Measurements from ENCODE around the gene CCDC27.

- TF ChIP-seq ZBED4 (CRISPR knock-in tag; IDR thresholded peaks at IDR 0.05; ENCODE audit: borderline replicate concordance) (no peak), ZNF121 (CRISPR knock-in tag; IDR thresholded peaks at IDR 0.05) (no peak), AFF4 (CRISPR knock-in tag; IDR thresholded peaks at IDR 0.05) (no peak), EP300 (IDR thresholded peaks at IDR 0.05; ENCODE audit: low read depth in 2 of 2, low read length in 2 of 2) (no peak), EP300 (CRISPR knock-in tag; IDR thresholded peaks at IDR 0.05; ENCODE audit: borderline replicate concordance) (no peak), TEF (CRISPR knock-in tag; IDR thresholded peaks at IDR 0.05) (no peak), KLF16 (CRISPR knock-in tag; IDR thresholded peaks at IDR 0.05) (no peak), ZNF367 (CRISPR knock-in tag; IDR thresholded peaks at IDR 0.05; ENCODE audit: borderline replicate concordance) (no peak), CTCF (CRISPR knock-in tag; IDR thresholded peaks at IDR 0.05) (no peak), REPIN1 (CRISPR knock-in tag; IDR thresholded peaks at IDR 0.05; ENCODE audit: borderline replicate concordance, low read depth) (no peak), UBTF (CRISPR knock-in tag; IDR thresholded peaks at IDR 0.05) (no peak), E2F1 (CRISPR knock-in tag; IDR thresholded peaks at IDR 0.05) (no peak), SNAPC5 (CRISPR knock-in tag; IDR thresholded peaks at IDR 0.05; ENCODE audit: borderline replicate concordance) (no peak)
These were observed 43.5 kb upstream of the CCDC27 start for GRCh38 chr1:3708791-3709190.
